ENCODE data around the gene SULT1E1.

- TF ChIP-seq SUZ12 (IDR thresholded peaks at IDR 0.05) (no peak), FOXA1 (IDR thresholded peaks at IDR 0.05) (no peak), BHLHE40 (IDR thresholded peaks at IDR 0.05; ENCODE audit: borderline replicate concordance) (no peak), PKNOX1 (IDR thresholded peaks at IDR 0.05) (no peak), FOXK2 (IDR thresholded peaks at IDR 0.05) (no peak), HDGF (IDR thresholded peaks at IDR 0.05; ENCODE audit: borderline replicate concordance) (no peak), FOXM1 (IDR thresholded peaks at IDR 0.05; ENCODE audit: borderline replicate concordance) (no peak)
These were observed 21.3 kb upstream of the SULT1E1 start for GRCh38 chr4:69881173-69881773.

All from HEK293T (cell line).